ENCODE results near the gene ANKRD62.
A peak's percentile ranks its signal among the peaks of the same experiment; 100 is the strongest.
"Not testable (repeated sequence)": the region's sequence is repeated elsewhere in the genome, so short reads cannot be mapped to it uniquely, and the experiment has no call there.

The ANKRD62 gene

DNA sequence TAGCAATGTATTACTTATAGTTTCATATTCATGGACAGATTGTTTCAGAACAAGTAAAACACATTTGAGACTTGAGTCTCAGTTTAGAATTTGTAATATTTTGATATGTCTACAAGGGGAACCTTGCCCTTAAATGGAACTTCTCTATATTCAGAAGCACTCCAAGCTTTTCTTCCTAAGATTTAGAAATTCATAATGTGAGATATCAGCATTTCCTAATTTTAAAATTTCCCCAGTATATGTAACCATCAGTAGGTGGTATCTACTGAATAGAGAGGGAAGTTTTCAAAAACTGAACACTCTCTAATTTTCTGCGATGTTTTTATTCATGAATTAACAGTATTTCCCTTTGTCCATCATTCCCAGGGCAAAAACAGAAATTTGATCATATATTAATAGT, 7.6 kb downstream of the ANKRD62 start:
- no peaks in the 10 kb centered on the region for H3K4me1 ChIP-seq (ENCODE audit: insufficient read depth, insufficient read length)
- H3K9me3 ChIP-seq (ENCODE audit: insufficient read depth, low read length) = no peaks in the 10 kb centered on the region
- no peak for DNase-seq (ENCODE audit: low read depth, low spot score)
- H3K27me3 ChIP-seq (ENCODE audit: insufficient read depth, insufficient read length) = no peaks in the 10 kb centered on the region
- no peaks in the 10 kb centered on the region for H3K36me3 ChIP-seq (ENCODE audit: insufficient read depth, insufficient read length, low read length)
- no peak overlapping the region for H3K4me3 ChIP-seq (ENCODE audit: insufficient read length, low read depth)
- no peak overlapping the region for H3K9ac ChIP-seq (ENCODE audit: insufficient read length, low read depth)
- no peak for TF ChIP-seq ZNF274 (IDR thresholded peaks at IDR 0.05; ENCODE audit: low read depth, low read length)
- TF ChIP-seq YY1 (IDR thresholded peaks at IDR 0.05; ENCODE audit: insufficient read depth, insufficient read length) = no peak
- no peak for TF ChIP-seq SUZ12 (IDR thresholded peaks at IDR 0.05; ENCODE audit: extremely low read depth, insufficient read depth, insufficient read length)

DNA sequence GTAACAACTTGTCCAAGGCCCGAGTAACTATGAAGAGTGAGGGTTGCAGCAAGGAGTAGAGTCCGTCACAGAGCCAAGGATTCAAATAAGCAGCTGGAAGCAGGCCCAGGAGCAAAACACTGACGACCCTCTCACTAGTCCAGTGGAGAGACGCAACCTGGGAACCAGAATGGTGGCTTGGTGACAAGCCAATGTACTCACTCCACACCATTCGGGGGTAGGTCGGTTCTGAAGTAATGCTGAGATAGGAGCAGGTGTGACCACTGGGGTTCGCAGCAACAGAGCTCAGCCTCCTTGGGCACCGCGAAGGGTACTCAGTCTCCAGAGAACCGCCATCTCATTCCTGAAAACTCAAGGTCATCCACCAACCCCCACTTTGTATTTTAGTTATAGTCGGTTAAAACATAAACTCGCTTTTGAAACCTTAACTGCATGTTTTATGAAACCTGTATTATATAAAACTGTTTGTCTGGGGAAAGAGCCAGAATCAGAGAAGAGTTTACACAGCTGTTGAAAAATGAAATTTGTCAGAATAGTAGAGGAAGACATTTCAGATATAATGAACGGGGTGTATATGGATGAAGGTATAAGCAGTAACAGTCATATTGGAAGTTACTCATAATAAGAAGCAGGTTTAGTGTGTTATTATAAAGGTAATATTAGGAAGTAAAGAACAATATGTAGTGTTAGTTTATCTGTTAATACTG, 8.6 kb downstream of the ANKRD62 start:
- Histone ChIP-seq H3K9me3 (ENCODE audit: insufficient read depth, low read length) (no peaks in the 10 kb centered on the region), H3K4me1 (ENCODE audit: insufficient read depth, insufficient read length) (no peaks in the 10 kb centered on the region), H3K4me3 (ENCODE audit: insufficient read length, low read depth) (no peak overlapping the region), H3K9ac (ENCODE audit: insufficient read length, low read depth) (no peak overlapping the region), H3K27me3 (ENCODE audit: insufficient read depth, insufficient read length) (no peaks in the 10 kb centered on the region), H3K36me3 (ENCODE audit: insufficient read depth, insufficient read length, low read length) (no peaks in the 10 kb centered on the region)
- no peak for TF ChIP-seq SUZ12 (IDR thresholded peaks at IDR 0.05; ENCODE audit: extremely low read depth, insufficient read depth, insufficient read length)
- no peak for TF ChIP-seq YY1 (IDR thresholded peaks at IDR 0.05; ENCODE audit: insufficient read depth, insufficient read length)
- no peak for TF ChIP-seq ZNF274 (IDR thresholded peaks at IDR 0.05; ENCODE audit: low read depth, low read length)
- no peak for DNase-seq (ENCODE audit: low read depth, low spot score)

DNA sequence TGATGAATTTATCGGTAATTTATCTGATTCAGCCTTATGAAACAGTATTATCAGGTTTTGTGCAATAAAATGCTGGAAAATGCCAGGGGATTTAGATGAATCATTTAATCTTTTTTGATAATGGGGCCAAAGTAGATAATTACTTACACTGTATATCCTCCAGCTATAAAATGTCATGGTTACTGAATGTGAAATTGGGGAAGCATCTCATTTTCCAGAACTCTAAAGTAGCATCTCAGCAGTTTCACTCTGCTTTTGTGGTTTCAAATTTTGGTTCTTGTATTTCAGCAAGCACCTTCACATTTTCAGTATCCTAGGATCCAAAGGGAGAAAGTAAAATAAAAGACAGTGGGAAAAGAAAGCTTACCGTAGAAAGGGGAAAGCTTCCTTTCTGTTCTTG, 12.8 kb downstream of the ANKRD62 start:
- DNase-seq (ENCODE audit: low read depth, low spot score) = no peak
- TF ChIP-seq ZNF274 (IDR thresholded peaks at IDR 0.05; ENCODE audit: low read depth, low read length) = no peak
- TF ChIP-seq SUZ12 (IDR thresholded peaks at IDR 0.05; ENCODE audit: extremely low read depth, insufficient read depth, insufficient read length) = no peak
- no peak for TF ChIP-seq YY1 (IDR thresholded peaks at IDR 0.05; ENCODE audit: insufficient read depth, insufficient read length)
- Histone ChIP-seq H3K4me3 (ENCODE audit: insufficient read length, low read depth) (no peak overlapping the region), H3K36me3 (ENCODE audit: insufficient read depth, insufficient read length, low read length) (no peaks in the 10 kb centered on the region), H3K27me3 (ENCODE audit: insufficient read depth, insufficient read length) (no peaks in the 10 kb centered on the region), H3K4me1 (ENCODE audit: insufficient read depth, insufficient read length) (no peaks in the 10 kb centered on the region), H3K9ac (ENCODE audit: insufficient read length, low read depth) (no peak overlapping the region), H3K9me3 (ENCODE audit: insufficient read depth, low read length) (no peaks in the 10 kb centered on the region)

DNA sequence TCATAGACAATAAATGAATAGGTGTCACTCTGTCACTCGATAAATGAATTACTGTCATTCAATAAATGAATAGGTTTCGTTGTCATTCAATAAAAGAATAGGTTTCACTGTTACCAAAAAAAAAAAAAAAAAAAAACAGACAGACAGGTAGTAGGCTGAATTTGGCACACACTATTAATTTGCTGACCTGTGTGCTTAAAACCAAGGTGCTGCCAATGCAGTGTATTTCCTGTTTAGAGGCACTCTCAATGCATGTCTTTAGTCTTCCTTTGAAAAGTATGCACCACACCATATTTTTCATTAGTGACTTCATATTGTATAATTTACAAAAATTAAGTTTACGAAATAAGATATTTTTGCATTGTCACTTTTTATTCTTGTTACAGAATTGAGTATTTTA, 16.2 kb downstream of the ANKRD62 start:
- H3K27me3 ChIP-seq (ENCODE audit: insufficient read depth, insufficient read length) = no peaks in the 10 kb centered on the region
- no peak overlapping the region for H3K4me3 ChIP-seq (ENCODE audit: insufficient read length, low read depth)
- no peak for TF ChIP-seq SUZ12 (IDR thresholded peaks at IDR 0.05; ENCODE audit: extremely low read depth, insufficient read depth, insufficient read length)
- TF ChIP-seq YY1 (IDR thresholded peaks at IDR 0.05; ENCODE audit: insufficient read depth, insufficient read length) = no peak
- TF ChIP-seq ZNF274 (IDR thresholded peaks at IDR 0.05; ENCODE audit: low read depth, low read length) = no peak
- no peaks in the 10 kb centered on the region for H3K4me1 ChIP-seq (ENCODE audit: insufficient read depth, insufficient read length)
- DNase-seq (ENCODE audit: low read depth, low spot score) = no peak
- no peaks in the 10 kb centered on the region for H3K9me3 ChIP-seq (ENCODE audit: insufficient read depth, low read length)
- H3K9ac ChIP-seq (ENCODE audit: insufficient read length, low read depth) = no peak overlapping the region
- no peaks in the 10 kb centered on the region for H3K36me3 ChIP-seq (ENCODE audit: insufficient read depth, insufficient read length, low read length)

DNA sequence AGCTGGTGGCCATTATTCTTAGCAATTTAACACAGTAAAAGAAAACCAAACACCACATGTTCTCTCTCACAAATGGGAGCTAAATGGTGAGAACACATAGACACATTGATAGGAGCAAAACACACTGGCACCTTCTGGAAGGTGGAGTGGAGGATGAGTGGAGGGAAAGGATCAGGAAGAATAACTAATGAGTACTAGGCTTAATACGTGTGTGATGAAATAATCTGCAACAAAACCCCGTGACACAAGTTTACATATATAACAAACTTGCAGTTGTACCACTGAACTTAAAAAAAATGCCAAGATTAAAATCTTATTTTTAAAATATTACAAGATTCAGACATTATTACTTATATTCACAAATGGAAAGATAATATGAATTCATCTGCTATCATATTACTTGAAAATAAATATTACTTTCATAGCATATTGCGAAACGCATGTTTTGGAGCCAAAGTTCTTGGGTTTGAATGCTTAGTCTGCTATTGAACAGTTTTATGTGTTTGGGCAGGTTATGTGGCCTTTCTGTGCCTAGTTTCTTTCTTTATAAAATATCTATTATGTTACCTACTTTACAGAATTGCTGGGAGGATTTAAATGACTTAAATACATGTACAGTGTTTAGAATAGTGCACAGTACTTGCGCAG, 20.5 kb downstream of the ANKRD62 start:
- no peaks in the 10 kb centered on the region for H3K4me1 ChIP-seq (ENCODE audit: insufficient read depth, insufficient read length)
- TF ChIP-seq SUZ12 (IDR thresholded peaks at IDR 0.05; ENCODE audit: extremely low read depth, insufficient read depth, insufficient read length) = no peak
- no peak for TF ChIP-seq ZNF274 (IDR thresholded peaks at IDR 0.05; ENCODE audit: low read depth, low read length)
- no peak for TF ChIP-seq YY1 (IDR thresholded peaks at IDR 0.05; ENCODE audit: insufficient read depth, insufficient read length)
- no peak overlapping the region for H3K4me3 ChIP-seq (ENCODE audit: insufficient read length, low read depth)
- no peaks in the 10 kb centered on the region for H3K36me3 ChIP-seq (ENCODE audit: insufficient read depth, insufficient read length, low read length)
- no peak overlapping the region for H3K9ac ChIP-seq (ENCODE audit: insufficient read length, low read depth)
- no peak for DNase-seq (ENCODE audit: low read depth, low spot score)
- H3K27me3 ChIP-seq (ENCODE audit: insufficient read depth, insufficient read length) = no peaks in the 10 kb centered on the region
- H3K9me3 ChIP-seq (ENCODE audit: insufficient read depth, low read length) = no peaks in the 10 kb centered on the region

DNA sequence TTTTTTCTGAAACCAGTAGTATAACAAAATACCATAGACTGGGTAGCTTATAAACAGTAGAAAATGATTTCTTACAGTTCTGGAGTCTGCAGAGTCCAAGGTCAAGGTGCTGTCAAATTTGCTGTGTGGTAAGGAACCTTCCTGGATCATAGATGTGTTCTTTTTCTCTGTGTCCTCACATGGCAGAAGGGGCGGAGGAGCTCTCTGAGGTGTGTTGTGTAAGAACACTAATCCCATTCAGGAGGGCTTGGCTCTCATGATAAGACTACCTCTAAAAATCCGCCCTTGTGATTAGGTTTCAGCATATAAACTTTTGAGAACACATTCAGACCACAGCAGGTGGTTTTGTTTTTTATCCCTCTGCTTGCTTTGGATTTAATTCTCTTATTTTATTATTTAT, 25.7 kb downstream of the ANKRD62 start:
- TF ChIP-seq YY1 (IDR thresholded peaks at IDR 0.05; ENCODE audit: insufficient read depth, insufficient read length) = no peak
- TF ChIP-seq ZNF274 (IDR thresholded peaks at IDR 0.05; ENCODE audit: low read depth, low read length) = no peak
- no peak for TF ChIP-seq SUZ12 (IDR thresholded peaks at IDR 0.05; ENCODE audit: extremely low read depth, insufficient read depth, insufficient read length)
- Histone ChIP-seq H3K9ac (ENCODE audit: insufficient read length, low read depth) (no peak overlapping the region), H3K9me3 (ENCODE audit: insufficient read depth, low read length) (no peaks in the 10 kb centered on the region), H3K4me3 (ENCODE audit: insufficient read length, low read depth) (no peak overlapping the region), H3K4me1 (ENCODE audit: insufficient read depth, insufficient read length) (no peaks in the 10 kb centered on the region), H3K27me3 (ENCODE audit: insufficient read depth, insufficient read length) (no peaks in the 10 kb centered on the region), H3K36me3 (ENCODE audit: insufficient read depth, insufficient read length, low read length) (no peaks in the 10 kb centered on the region)
- no peak for DNase-seq (ENCODE audit: low read depth, low spot score)

DNA sequence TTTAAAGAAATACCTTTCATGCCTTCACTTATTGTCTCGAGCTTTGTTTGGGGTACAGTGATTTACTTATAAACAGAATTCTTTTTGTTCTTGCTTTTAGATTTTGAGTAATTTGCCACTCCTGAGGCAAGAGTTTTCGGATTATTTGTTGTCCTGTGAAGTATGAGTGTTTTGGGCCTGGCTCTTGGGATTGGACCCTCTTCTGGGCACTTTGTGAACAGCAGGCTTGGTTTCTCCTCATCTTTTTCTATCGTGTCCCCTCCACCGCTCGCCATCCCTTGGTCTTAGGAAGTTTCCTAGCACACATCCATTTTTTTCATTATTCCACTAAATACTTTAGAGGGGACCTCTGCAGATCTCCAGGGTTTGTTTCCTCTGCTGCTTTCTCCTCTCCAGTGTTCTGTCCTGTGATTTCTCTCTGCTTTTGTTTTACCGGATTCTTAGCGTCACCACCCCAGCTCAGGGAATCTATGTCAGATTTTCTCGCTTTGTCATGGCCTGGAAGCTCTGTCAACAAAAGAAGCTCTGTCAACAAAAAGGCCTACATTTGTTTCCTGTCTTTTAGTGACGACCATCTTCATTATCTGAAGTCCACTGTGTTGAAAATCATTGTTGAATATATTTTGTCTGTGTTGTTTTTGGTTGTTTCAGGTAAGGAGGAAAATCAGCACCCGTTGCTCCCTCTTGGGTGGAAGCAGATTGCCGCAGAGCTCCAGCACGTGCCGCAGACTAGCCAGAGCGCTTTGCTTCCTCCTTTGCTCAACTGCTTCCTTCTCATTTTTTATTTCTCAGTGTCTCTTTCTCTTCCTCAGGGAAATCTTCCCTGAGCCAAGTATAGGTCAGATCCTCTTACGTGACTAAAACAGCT, 27.8 kb downstream of the ANKRD62 start:
- Histone ChIP-seq H3K4me1 (ENCODE audit: insufficient read depth, insufficient read length) (no peaks in the 10 kb centered on the region), H3K36me3 (ENCODE audit: insufficient read depth, insufficient read length, low read length) (no peaks in the 10 kb centered on the region), H3K4me3 (ENCODE audit: insufficient read length, low read depth) (no peak overlapping the region), H3K9ac (ENCODE audit: insufficient read length, low read depth) (no peak overlapping the region), H3K27me3 (ENCODE audit: insufficient read depth, insufficient read length) (no peaks in the 10 kb centered on the region), H3K9me3 (ENCODE audit: insufficient read depth, low read length) (no peaks in the 10 kb centered on the region)
- no peak for TF ChIP-seq YY1 (IDR thresholded peaks at IDR 0.05; ENCODE audit: insufficient read depth, insufficient read length)
- no peak for TF ChIP-seq SUZ12 (IDR thresholded peaks at IDR 0.05; ENCODE audit: extremely low read depth, insufficient read depth, insufficient read length)
- TF ChIP-seq ZNF274 (IDR thresholded peaks at IDR 0.05; ENCODE audit: low read depth, low read length) = no peak
- peak; percentile 11 for DNase-seq (ENCODE audit: low read depth, low spot score)

DNA sequence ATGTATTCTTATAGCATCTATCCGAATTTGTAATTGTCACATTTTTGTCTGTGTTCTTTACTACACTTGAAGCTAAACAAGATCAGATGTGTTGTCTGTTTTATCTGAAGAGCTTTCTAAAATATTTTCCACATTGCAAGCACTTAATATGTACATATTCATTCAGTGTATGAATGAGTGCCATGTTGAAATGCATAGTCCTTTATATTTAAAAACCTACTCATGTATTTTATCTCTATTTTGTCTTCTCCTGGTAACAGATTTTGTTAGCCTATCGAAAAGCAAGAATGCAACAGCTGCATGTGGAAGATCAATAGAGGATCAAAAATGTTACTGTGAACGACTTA, 28.4 kb downstream of the ANKRD62 start:
- not testable (repeated sequence) for H3K36me3 ChIP-seq (ENCODE audit: insufficient read depth, insufficient read length, low read length); H3K4me1 ChIP-seq (ENCODE audit: insufficient read depth, insufficient read length); DNase-seq (ENCODE audit: low read depth, low spot score); H3K9me3 ChIP-seq (ENCODE audit: insufficient read depth, low read length); H3K27me3 ChIP-seq (ENCODE audit: insufficient read depth, insufficient read length); H3K4me3 ChIP-seq (ENCODE audit: insufficient read length, low read depth); H3K9ac ChIP-seq (ENCODE audit: insufficient read length, low read depth)

DNA sequence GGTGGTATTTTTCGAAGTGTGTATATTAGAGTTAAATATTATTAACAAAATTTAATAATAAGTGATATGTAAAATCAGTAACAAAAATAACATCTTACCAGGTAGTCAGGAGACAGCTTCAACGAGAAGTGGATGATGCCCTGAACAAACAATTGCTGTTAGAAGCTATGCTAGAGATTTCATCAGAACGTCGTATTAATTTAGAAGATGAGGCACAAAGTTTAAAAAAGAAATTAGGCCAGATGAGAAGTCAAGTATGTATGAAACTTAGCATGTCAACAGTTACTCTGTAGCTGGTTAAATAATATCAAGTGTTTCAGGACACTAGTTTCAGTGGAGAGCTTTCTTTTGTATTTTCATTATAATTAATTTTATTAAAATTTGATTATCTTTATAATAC, 34.0 kb downstream of the ANKRD62 start:
- not testable (repeated sequence) for H3K4me1 ChIP-seq (ENCODE audit: insufficient read depth, insufficient read length); H3K9me3 ChIP-seq (ENCODE audit: insufficient read depth, low read length); H3K4me3 ChIP-seq (ENCODE audit: insufficient read length, low read depth); H3K27me3 ChIP-seq (ENCODE audit: insufficient read depth, insufficient read length); DNase-seq (ENCODE audit: low read depth, low spot score); H3K9ac ChIP-seq (ENCODE audit: insufficient read length, low read depth); H3K36me3 ChIP-seq (ENCODE audit: insufficient read depth, insufficient read length, low read length)

DNA sequence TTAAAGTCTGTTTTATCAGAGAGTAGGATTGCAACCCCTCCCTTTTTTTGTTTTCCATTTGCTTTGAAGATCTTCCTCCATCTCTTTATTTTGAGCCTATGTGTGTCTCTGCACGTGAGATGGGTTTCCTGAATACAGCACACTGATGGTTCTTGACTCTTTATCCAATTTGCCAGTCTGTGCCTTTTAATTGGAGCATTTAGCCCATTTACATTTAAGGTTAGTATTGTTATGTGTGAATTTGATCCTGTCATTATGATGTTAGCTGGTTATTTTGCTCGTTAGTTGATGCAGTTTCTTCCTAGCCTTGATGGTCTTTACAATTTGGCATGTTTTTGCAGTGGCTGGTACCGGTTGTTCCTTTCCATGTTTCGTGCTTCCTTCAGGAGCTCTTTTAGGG, 45.2 kb downstream of the ANKRD62 start:
- H3K4me3 ChIP-seq (ENCODE audit: insufficient read length, low read depth); H3K36me3 ChIP-seq (ENCODE audit: insufficient read depth, insufficient read length, low read length); H3K27me3 ChIP-seq (ENCODE audit: insufficient read depth, insufficient read length); H3K9me3 ChIP-seq (ENCODE audit: insufficient read depth, low read length); DNase-seq (ENCODE audit: low read depth, low spot score); H3K9ac ChIP-seq (ENCODE audit: insufficient read length, low read depth); H3K4me1 ChIP-seq (ENCODE audit: insufficient read depth, insufficient read length): not testable (repeated sequence)
